ENCODE results near the gene PFKFB2.

Gene PFKFB2

GRCh38 chr1:207079706-207080241 lies 26.7 kb downstream of the PFKFB2 start:
- TF ChIP-seq ZBTB7A (IDR thresholded peaks at IDR 0.05; ENCODE audit: low read depth) (no peak), YY1 (IDR thresholded peaks at IDR 0.05; ENCODE audit: low read depth) (no peak), CEBPB (IDR thresholded peaks at IDR 0.05) (no peak), CREB1 (IDR thresholded peaks at IDR 0.05; ENCODE audit: low read depth) (no peak), EP300 (IDR thresholded peaks at IDR 0.05; ENCODE audit: borderline replicate concordance) (no peak), USF1 (IDR thresholded peaks at IDR 0.05) (no peak), REST (IDR thresholded peaks at IDR 0.05; ENCODE audit: low read depth) (no peak), TAF1 (IDR thresholded peaks at IDR 0.05; ENCODE audit: low read depth) (no peak), EGR1 (IDR thresholded peaks at IDR 0.05) (no peak), NFIC (IDR thresholded peaks at IDR 0.05) (no peak), MAX (IDR thresholded peaks at IDR 0.05) (no peak), TCF12 (IDR thresholded peaks at IDR 0.05; ENCODE audit: low read depth) (no peak), TEAD4 (IDR thresholded peaks at IDR 0.05) (no peak), RAD21 (IDR thresholded peaks at IDR 0.05; ENCODE audit: low read depth) (no peak), FOXM1 (IDR thresholded peaks at IDR 0.05; ENCODE audit: borderline replicate concordance, low read depth) (no peak)

GRCh38 chr1:207081088-207081487 lies 28.0 kb downstream of the PFKFB2 start:
- TF ChIP-seq CEBPB (IDR thresholded peaks at IDR 0.05): no peak
- TF ChIP-seq USF1 (IDR thresholded peaks at IDR 0.05): no peak
- no peak for TF ChIP-seq CREB1 (IDR thresholded peaks at IDR 0.05; ENCODE audit: low read depth)
- no peak for TF ChIP-seq RAD21 (IDR thresholded peaks at IDR 0.05; ENCODE audit: low read depth)
- no peak for TF ChIP-seq ZBTB7A (IDR thresholded peaks at IDR 0.05; ENCODE audit: low read depth)
- no peak for TF ChIP-seq REST (IDR thresholded peaks at IDR 0.05; ENCODE audit: low read depth)
- TF ChIP-seq EGR1 (IDR thresholded peaks at IDR 0.05): no peak
- no peak for TF ChIP-seq YY1 (IDR thresholded peaks at IDR 0.05; ENCODE audit: low read depth)
- TF ChIP-seq TAF1 (IDR thresholded peaks at IDR 0.05; ENCODE audit: low read depth): no peak
- no peak for TF ChIP-seq EP300 (IDR thresholded peaks at IDR 0.05; ENCODE audit: borderline replicate concordance)
- no peak for TF ChIP-seq MAX (IDR thresholded peaks at IDR 0.05)
- TF ChIP-seq FOXM1 (IDR thresholded peaks at IDR 0.05; ENCODE audit: borderline replicate concordance, low read depth): no peak
- no peak for TF ChIP-seq NFIC (IDR thresholded peaks at IDR 0.05)
- TF ChIP-seq TEAD4 (IDR thresholded peaks at IDR 0.05): no peak
- no peak for TF ChIP-seq TCF12 (IDR thresholded peaks at IDR 0.05; ENCODE audit: low read depth)

- no peak for TF ChIP-seq EGR1 (IDR thresholded peaks at IDR 0.05)
- no peak for TF ChIP-seq EP300 (IDR thresholded peaks at IDR 0.05; ENCODE audit: borderline replicate concordance)
- no peak for TF ChIP-seq USF1 (IDR thresholded peaks at IDR 0.05)
- no peak for TF ChIP-seq TEAD4 (IDR thresholded peaks at IDR 0.05)
- no peak for TF ChIP-seq ZBTB7A (IDR thresholded peaks at IDR 0.05; ENCODE audit: low read depth)
- no peak for TF ChIP-seq CREB1 (IDR thresholded peaks at IDR 0.05; ENCODE audit: low read depth)
- no peak for TF ChIP-seq RAD21 (IDR thresholded peaks at IDR 0.05; ENCODE audit: low read depth)
- TF ChIP-seq YY1 (IDR thresholded peaks at IDR 0.05; ENCODE audit: low read depth): no peak
- no peak for TF ChIP-seq TAF1 (IDR thresholded peaks at IDR 0.05; ENCODE audit: low read depth)
- TF ChIP-seq MAX (IDR thresholded peaks at IDR 0.05): no peak
- no peak for TF ChIP-seq NFIC (IDR thresholded peaks at IDR 0.05)
- no peak for TF ChIP-seq CEBPB (IDR thresholded peaks at IDR 0.05)
- TF ChIP-seq REST (IDR thresholded peaks at IDR 0.05; ENCODE audit: low read depth): no peak
- no peak for TF ChIP-seq TCF12 (IDR thresholded peaks at IDR 0.05; ENCODE audit: low read depth)
- TF ChIP-seq FOXM1 (IDR thresholded peaks at IDR 0.05; ENCODE audit: borderline replicate concordance, low read depth): no peak
These were observed 28.7 kb downstream of the PFKFB2 start for GRCh38 chr1:207081806-207082205.
